ENCODE results near the gene BCAS3.

- no peak for TF ChIP-seq NFRKB (IDR thresholded peaks at IDR 0.05)
- no peak for TF ChIP-seq ELF4 (IDR thresholded peaks at IDR 0.05)
- TF ChIP-seq FOXA1 (IDR thresholded peaks at IDR 0.05), result no peak
- no peak for TF ChIP-seq SP1 (IDR thresholded peaks at IDR 0.05)
- no peak for TF ChIP-seq CTBP1 (IDR thresholded peaks at IDR 0.05; ENCODE audit: borderline replicate concordance)
Measured at GRCh38 chr17:61133853-61134252, 456.2 kb downstream of the BCAS3 start.
